ENCODE results near the gene FNTB. TPM values are rescaled to one million over a fixed set of nuclear protein-coding genes. Genes with fewer than 3 reads are reported as not detected.

The FNTB gene
- total RNA-seq, 1 experiment from 2014 or later = 20.7 TPM

DNA sequence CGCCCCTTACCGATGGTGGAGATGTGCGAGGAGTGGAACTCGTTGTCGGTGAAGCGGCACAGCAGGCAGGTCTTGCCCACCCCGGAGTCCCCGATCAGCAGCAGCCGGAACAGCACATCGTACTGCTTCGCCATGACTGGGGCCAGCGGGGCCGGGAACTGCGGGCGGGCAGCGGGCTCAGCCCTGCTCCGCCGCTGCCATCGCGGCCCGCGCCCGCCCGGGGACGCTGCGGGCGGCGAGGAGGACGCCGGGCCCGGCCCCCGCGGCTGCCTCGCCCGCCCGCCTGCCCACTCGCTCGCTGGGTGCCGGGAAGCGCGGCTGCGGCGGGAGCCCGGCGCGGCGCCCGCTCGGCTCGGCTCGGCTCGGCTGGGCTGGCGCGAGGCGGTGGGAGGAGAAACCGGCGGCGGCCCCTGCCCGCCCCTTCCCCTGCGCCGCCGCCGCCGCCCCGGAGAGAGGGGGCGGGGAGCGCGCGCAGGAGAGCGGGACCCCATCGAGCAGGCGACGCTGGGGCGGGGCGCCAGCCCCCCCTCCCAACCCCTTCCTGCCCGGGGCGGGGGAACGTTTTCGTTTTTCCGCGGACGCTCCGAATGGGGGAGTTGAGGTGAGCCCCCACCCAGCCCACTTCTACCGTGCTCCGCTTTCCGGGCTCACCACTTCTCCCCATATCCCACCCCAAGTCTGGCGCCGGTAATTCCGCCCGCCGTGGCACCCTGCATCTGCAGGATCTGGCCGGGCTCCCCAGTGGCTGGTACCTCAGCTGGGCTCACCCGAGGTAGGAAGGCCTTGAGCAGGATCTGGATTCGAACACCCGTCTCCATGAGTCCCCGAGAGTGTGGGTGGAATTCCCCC lies 14.5 kb upstream of the FNTB start, which contains the start of gene RAB15:
Gene RAB15 (minus strand): TSS at position 394 of the 849 bp plus-strand sequence. CDS start 260 bp downstream, at position 134.
- Histone ChIP-seq H3K4me2 (ENCODE audit: insufficient read depth, insufficient read length, low read length) (peak within 1 kb of the TSS; percentile 46), H3K9me3 (ENCODE audit: control insufficient read depth, low read depth, low read length) (no peaks in the 10 kb centered on the region), H4K91ac (ENCODE audit: insufficient read length, low read depth, low read length) (no peak within 1 kb of the TSS), H3K18ac (ENCODE audit: insufficient read length, low read depth, low read length) (no peak within 1 kb of the TSS), H3T11ph (ENCODE audit: low read length) (no peak within 1 kb of the TSS), H2BK12ac (ENCODE audit: insufficient read length, low read depth, low read length) (no peak within 1 kb of the TSS), H4K20me1 (ENCODE audit: control insufficient read depth, insufficient read depth, insufficient read length) (no peaks in the 10 kb centered on the region), H3K14ac (ENCODE audit: insufficient read depth, low read length) (peak within 1 kb of the TSS; percentile 39), H2BK120ac (ENCODE audit: low read depth, low read length, poor library complexity, severe bottlenecking) (no peak within 1 kb of the TSS), H3K4ac (ENCODE audit: low read depth, low read length) (no peak within 1 kb of the TSS), H3K4me1 (ENCODE audit: insufficient read depth, low read length) (peaks cover 27% of the 10 kb centered on the region; the same call in 1 of the 2 replicates), H4K8ac (replicated peaks; ENCODE audit: insufficient read length, low read depth, low read length) (no peak within 1 kb of the TSS), H3K23me2 (ENCODE audit: insufficient read length, low read depth, low read length, poor library complexity, severe bottlenecking) (no peaks in the 10 kb centered on the region), H4K5ac (ENCODE audit: insufficient read length, low read depth, low read length) (no peak within 1 kb of the TSS), H3K79me2 (ENCODE audit: insufficient read depth, low read length) (no peaks in the 10 kb centered on the region; the same call in 1 of the 2 replicates), H3K23ac (ENCODE audit: insufficient read length, low read depth, low read length) (no peak within 1 kb of the TSS), H3K56ac (ENCODE audit: insufficient read length, low read depth, low read length) (no peak within 1 kb of the TSS), H2BK20ac (ENCODE audit: low read depth, low read length, poor library complexity, severe bottlenecking) (no peak within 1 kb of the TSS), H2AFZ (ENCODE audit: low read length) (no peak within 1 kb of the TSS), H2BK15ac (ENCODE audit: low read depth, low read length) (no peak within 1 kb of the TSS), H3K27ac (ENCODE audit: insufficient read length, low read depth, low read length) (no peak within 1 kb of the TSS), H3K27me3 (ENCODE audit: insufficient read depth, low read length) (no peaks in the 10 kb centered on the region), H3K79me1 (ENCODE audit: insufficient read depth, low read depth, low read length, poor library complexity, severe bottlenecking) (no peaks in the 10 kb centered on the region), H2AK5ac (ENCODE audit: insufficient read length, low read length) (no peak within 1 kb of the TSS), H3K9ac (ENCODE audit: extremely low read depth, insufficient read length, low read length) (peak within 1 kb of the TSS; percentile 24), H2BK5ac (ENCODE audit: insufficient read length, low read length) (no peak within 1 kb of the TSS)
- TF ChIP-seq, protein P1, sequence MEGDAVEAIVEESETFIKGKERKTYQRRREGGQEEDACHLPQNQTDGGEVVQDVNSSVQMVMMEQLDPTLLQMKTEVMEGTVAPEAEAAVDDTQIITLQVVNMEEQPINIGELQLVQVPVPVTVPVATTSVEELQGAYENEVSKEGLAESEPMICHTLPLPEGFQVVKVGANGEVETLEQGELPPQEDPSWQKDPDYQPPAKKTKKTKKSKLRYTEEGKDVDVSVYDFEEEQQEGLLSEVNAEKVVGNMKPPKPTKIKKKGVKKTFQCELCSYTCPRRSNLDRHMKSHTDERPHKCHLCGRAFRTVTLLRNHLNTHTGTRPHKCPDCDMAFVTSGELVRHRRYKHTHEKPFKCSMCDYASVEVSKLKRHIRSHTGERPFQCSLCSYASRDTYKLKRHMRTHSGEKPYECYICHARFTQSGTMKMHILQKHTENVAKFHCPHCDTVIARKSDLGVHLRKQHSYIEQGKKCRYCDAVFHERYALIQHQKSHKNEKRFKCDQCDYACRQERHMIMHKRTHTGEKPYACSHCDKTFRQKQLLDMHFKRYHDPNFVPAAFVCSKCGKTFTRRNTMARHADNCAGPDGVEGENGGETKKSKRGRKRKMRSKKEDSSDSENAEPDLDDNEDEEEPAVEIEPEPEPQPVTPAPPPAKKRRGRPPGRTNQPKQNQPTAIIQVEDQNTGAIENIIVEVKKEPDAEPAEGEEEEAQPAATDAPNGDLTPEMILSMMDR (conservative IDR thresholded peaks at IDR 0.05) = no peak
- Mint-ChIP-seq H3K27ac (peak within 1 kb of the TSS in 1 of 3 experiments; percentile 31; a peak in 1 of 7 replicates), H3K27me3 (ENCODE audit: low read depth) (peaks cover 23% of the 10 kb centered on the region), H3K36me3 (ENCODE audit: insufficient read depth in 1 of 3, low read depth in 3 of 3) (peaks cover 7 to 13% (median 11%) of the 10 kb centered on the region in 3 experiments; a peak in 5 of 7 replicates), H3K9me3 (no peaks in the 10 kb centered on the region), H3K4me1 (peaks cover 59 to 66% of the 10 kb centered on the region in 2 experiments), H3K4me3 (peak within 1 kb of the TSS; percentile 78 to 85)
- WGBS (ENCODE audit: extremely low coverage, insufficient read length, low lambda C conversion rate) = no CpG with 5 or more reads among the region's 96 CpGs
- no peak for DNase-seq

Measured in H9 (cell line).